Activated T-cell treated with anti-CD3 and anti-CD28 coated beads, Interleukin-2, amount 50 U/mL, for 4 hours (primary cell): ENCODE data around the gene ITIH4. TPM values are rescaled to one million over a fixed set of nuclear protein-coding genes. Genes with fewer than 3 reads are reported as not detected.
A peak's percentile ranks its signal among the peaks of the same experiment; 100 is the strongest.

ENCODE experiments used
- ATAC-seq, 2 donors: fragments of 200-7000 bp; cut with Tn5 transposase; one replicate each; pipeline ENCODE4 v1.10.0; 2021
- DNase-seq: peaks from one replicate; pipeline ENCODE4 v3.0.0-alpha.2; 2020
- H3K27me3 Mint-ChIP-seq: one replicate; pipeline ENCODE4 v1.8.0; 2021; ENCODE audit warnings: low read depth, mixed read lengths
- H3K36me3 Mint-ChIP-seq: one replicate; pipeline ENCODE4 v1.8.0; 2022; ENCODE audit warnings: mixed read lengths; ENCODE audit not compliant: insufficient read depth
- H3K4me1 Mint-ChIP-seq: one replicate; pipeline ENCODE4 v1.8.0; 2021; ENCODE audit warnings: low read depth, mixed read lengths
- H3K4me3 Mint-ChIP-seq: one replicate; pipeline ENCODE4 v1.8.0; 2021; ENCODE audit warnings: mild to moderate bottlenecking, moderate library complexity, mixed read lengths
- H3K9me3 Mint-ChIP-seq: one replicate; pipeline ENCODE4 v1.8.0; 2021; ENCODE audit warnings: mixed read lengths
- total RNA-seq, 3 donors: library from RNA; stranded (reverse); gene quantifications; one replicate each; pipeline ENCODE4 v1.2.1, GENCODE V29; 2021

Gene ITIH4
- total RNA-seq, 3 donors from 2014 or later, result 6.9 to 8.2 (median 8.0) TPM

GRCh38 chr3:52833202-52833601, 2.7 kb upstream of the ITIH4 start:
- peaks cover 11% of the 10 kb centered on the region for H3K4me1 Mint-ChIP-seq
- DNase-seq, result no peak
- H3K9me3 Mint-ChIP-seq, result no peaks in the 10 kb centered on the region
- H3K36me3 Mint-ChIP-seq, result peaks cover 6% of the 10 kb centered on the region
- H3K4me3 Mint-ChIP-seq, result no peak overlapping the region
- ATAC-seq, result no peak
- H3K27me3 Mint-ChIP-seq, result no peaks in the 10 kb centered on the region

- Mint-ChIP-seq H3K9me3 (no peaks in the 10 kb centered on the region), H3K4me3 (no peak overlapping the region), H3K27me3 (no peaks in the 10 kb centered on the region), H3K36me3 (peaks cover 4% of the 10 kb centered on the region), H3K4me1 (peaks cover under 1% of the 10 kb centered on the region)
- DNase-seq, result no peak
- no peak for ATAC-seq
Observed at GRCh38 chr3:52831500-52832301, 1.2 kb upstream of the ITIH4 start.

GRCh38 chr3:52829906-52830463, 487 bp downstream of the ITIH4 start:
- no peak for ATAC-seq
- H3K4me3 Mint-ChIP-seq, result no peak overlapping the region

GRCh38 chr3:52829482-52829881, 990 bp downstream of the ITIH4 start:
- Mint-ChIP-seq H3K4me3 (no peak overlapping the region), H3K27me3 (no peaks in the 10 kb centered on the region), H3K4me1 (no peaks in the 10 kb centered on the region), H3K36me3 (no peaks in the 10 kb centered on the region), H3K9me3 (no peaks in the 10 kb centered on the region)
- no peak for ATAC-seq
- DNase-seq, result no peak

More at GRCh38 chr3:52829906-52830463, 487 bp downstream of the ITIH4 start:
- H3K36me3 Mint-ChIP-seq, result no peaks in the 10 kb centered on the region
- H3K4me1 Mint-ChIP-seq, result no peaks in the 10 kb centered on the region
- no peaks in the 10 kb centered on the region for H3K9me3 Mint-ChIP-seq
- DNase-seq, result no peak
- H3K27me3 Mint-ChIP-seq, result no peaks in the 10 kb centered on the region

- no peak for DNase-seq
- no peak for ATAC-seq
- H3K27me3 Mint-ChIP-seq, result no peaks in the 10 kb centered on the region
- no peaks in the 10 kb centered on the region for H3K4me1 Mint-ChIP-seq
- no peaks in the 10 kb centered on the region for H3K9me3 Mint-ChIP-seq
- no peak overlapping the region for H3K4me3 Mint-ChIP-seq
- no peaks in the 10 kb centered on the region for H3K36me3 Mint-ChIP-seq
Observed at GRCh38 chr3:52827866-52828376, 2.6 kb downstream of the ITIH4 start.

- DNase-seq (no peak), ATAC-seq (no peak)
- Mint-ChIP-seq H3K27me3 (no peaks in the 10 kb centered on the region), H3K9me3 (no peaks in the 10 kb centered on the region), H3K4me1 (no peaks in the 10 kb centered on the region), H3K36me3 (no peaks in the 10 kb centered on the region), H3K4me3 (no peak overlapping the region)
Observed at GRCh38 chr3:52827441-52827840, 3.0 kb downstream of the ITIH4 start.

- H3K36me3 Mint-ChIP-seq, result no peaks in the 10 kb centered on the region
- DNase-seq (no peak), ATAC-seq (no peak)
- no peaks in the 10 kb centered on the region for H3K9me3 Mint-ChIP-seq
- H3K27me3 Mint-ChIP-seq, result no peaks in the 10 kb centered on the region
- H3K4me1 Mint-ChIP-seq, result no peaks in the 10 kb centered on the region
- H3K4me3 Mint-ChIP-seq, result no peak overlapping the region
Observed at GRCh38 chr3:52824037-52824436, 6.4 kb downstream of the ITIH4 start.

GRCh38 chr3:52822363-52822762, 8.1 kb downstream of the ITIH4 start:
- H3K9me3 Mint-ChIP-seq, result no peaks in the 10 kb centered on the region
- no peak for ATAC-seq
- DNase-seq, result no peak

GRCh38 chr3:52820736-52821135, 9.7 kb downstream of the ITIH4 start:
- peak in 1 of 2 donors; percentile 37 for ATAC-seq

More at GRCh38 chr3:52822363-52822762, 8.1 kb downstream of the ITIH4 start:
- Mint-ChIP-seq H3K36me3 (no peaks in the 10 kb centered on the region), H3K4me1 (no peaks in the 10 kb centered on the region), H3K27me3 (no peaks in the 10 kb centered on the region), H3K4me3 (no peak overlapping the region)

GRCh38 chr3:52819936-52820335, 10.5 kb downstream of the ITIH4 start:
- no peak overlapping the region for H3K4me3 Mint-ChIP-seq
- H3K36me3 Mint-ChIP-seq, result no peaks in the 10 kb centered on the region
- no peaks in the 10 kb centered on the region for H3K9me3 Mint-ChIP-seq
- H3K27me3 Mint-ChIP-seq, result no peaks in the 10 kb centered on the region
- ATAC-seq, result no peak
- DNase-seq, result no peak
- H3K4me1 Mint-ChIP-seq, result no peaks in the 10 kb centered on the region

More at GRCh38 chr3:52820736-52821135, 9.7 kb downstream of the ITIH4 start:
- Mint-ChIP-seq H3K4me3 (no peak overlapping the region), H3K4me1 (no peaks in the 10 kb centered on the region), H3K27me3 (no peaks in the 10 kb centered on the region), H3K36me3 (no peaks in the 10 kb centered on the region), H3K9me3 (no peaks in the 10 kb centered on the region)
- DNase-seq, result no peak

- no peak for ATAC-seq
Observed at GRCh38 chr3:52817860-52818259, 12.6 kb downstream of the ITIH4 start.

GRCh38 chr3:52817221-52817620, 13.3 kb downstream of the ITIH4 start:
- DNase-seq (no peak), ATAC-seq (no peak)
- Mint-ChIP-seq H3K4me3 (no peak overlapping the region), H3K9me3 (no peaks in the 10 kb centered on the region), H3K36me3 (no peaks in the 10 kb centered on the region), H3K4me1 (no peaks in the 10 kb centered on the region), H3K27me3 (no peaks in the 10 kb centered on the region)

More at GRCh38 chr3:52817860-52818259, 12.6 kb downstream of the ITIH4 start:
- Mint-ChIP-seq H3K4me1 (no peaks in the 10 kb centered on the region), H3K4me3 (no peak overlapping the region), H3K9me3 (no peaks in the 10 kb centered on the region), H3K36me3 (no peaks in the 10 kb centered on the region), H3K27me3 (no peaks in the 10 kb centered on the region)
- no peak for DNase-seq

- Mint-ChIP-seq H3K27me3 (no peaks in the 10 kb centered on the region), H3K4me1 (no peaks in the 10 kb centered on the region), H3K36me3 (no peaks in the 10 kb centered on the region), H3K9me3 (no peaks in the 10 kb centered on the region), H3K4me3 (no peak overlapping the region)
- ATAC-seq, result no peak
- no peak for DNase-seq
Observed at GRCh38 chr3:52816654-52817053, 13.8 kb downstream of the ITIH4 start.

GRCh38 chr3:52816199-52816598, 14.3 kb downstream of the ITIH4 start:
- Mint-ChIP-seq H3K4me3 (no peak overlapping the region), H3K9me3 (no peaks in the 10 kb centered on the region), H3K4me1 (no peaks in the 10 kb centered on the region), H3K36me3 (no peaks in the 10 kb centered on the region), H3K27me3 (no peaks in the 10 kb centered on the region)
- ATAC-seq (no peak), DNase-seq (no peak)

GRCh38 chr3:52813810-52814209, 16.7 kb downstream of the ITIH4 start:
- no peaks in the 10 kb centered on the region for H3K36me3 Mint-ChIP-seq
- H3K4me1 Mint-ChIP-seq, result peaks cover 2% of the 10 kb centered on the region
- H3K9me3 Mint-ChIP-seq, result no peaks in the 10 kb centered on the region
- no peaks in the 10 kb centered on the region for H3K27me3 Mint-ChIP-seq
- DNase-seq, result no peak
- no peak for ATAC-seq
- no peak overlapping the region for H3K4me3 Mint-ChIP-seq
